NCI-H82 treated with DMSO at 0.1 percent for 48 hours (cell line): ENCODE data around the gene FBF1.
"Not testable (repeated sequence)": the region's sequence is repeated elsewhere in the genome, so short reads cannot be mapped to it uniquely, and the experiment has no call there.

ENCODE experiments used
- DNase-seq: peaks from one replicate; lab custom pipeline; 2025; ENCODE audit not compliant: unreplicated experiment; lab: John Stamatoyannopoulos, UW

The FBF1 gene

DNA sequence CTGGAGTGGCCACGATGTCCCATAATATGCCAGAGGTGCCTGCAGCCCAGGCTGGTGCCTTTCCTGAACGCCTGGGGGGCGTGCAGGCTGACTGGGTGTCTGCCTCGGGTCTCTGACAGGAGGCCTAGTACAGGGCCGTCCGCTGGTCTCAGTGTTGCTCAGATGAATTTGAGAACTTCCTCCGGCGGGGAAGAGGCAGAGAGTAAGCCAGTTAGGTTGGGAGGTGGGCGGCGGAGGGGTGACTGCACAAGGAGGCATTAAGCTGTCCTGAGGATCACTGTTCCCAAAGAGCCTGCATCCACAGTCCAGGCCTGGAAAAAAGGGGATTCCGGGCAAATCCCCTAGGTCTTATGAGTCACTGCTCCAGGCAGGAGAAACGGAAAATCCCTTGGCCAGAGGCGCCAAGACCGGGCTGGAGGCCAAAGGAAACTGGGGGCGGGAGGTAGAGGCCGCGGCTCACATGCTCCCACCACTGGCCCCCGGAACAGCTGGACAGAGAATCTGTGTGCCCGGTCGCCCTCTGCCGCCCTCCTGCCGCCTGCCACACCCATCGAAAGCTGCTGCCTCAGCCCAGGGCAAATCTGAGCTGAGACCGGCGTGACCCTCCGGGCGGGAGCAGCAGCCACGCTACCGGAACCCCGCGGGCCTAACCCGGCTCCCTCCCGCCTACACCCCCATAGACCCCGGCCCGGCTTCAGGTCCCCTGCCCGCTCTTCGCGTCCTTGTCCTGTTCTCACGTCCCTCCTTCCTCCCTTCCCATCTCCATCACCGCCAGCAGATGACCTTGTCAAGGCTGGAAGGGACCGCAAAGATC lies 63.7 kb downstream of the FBF1 start:
- no peak for DNase-seq

DNA sequence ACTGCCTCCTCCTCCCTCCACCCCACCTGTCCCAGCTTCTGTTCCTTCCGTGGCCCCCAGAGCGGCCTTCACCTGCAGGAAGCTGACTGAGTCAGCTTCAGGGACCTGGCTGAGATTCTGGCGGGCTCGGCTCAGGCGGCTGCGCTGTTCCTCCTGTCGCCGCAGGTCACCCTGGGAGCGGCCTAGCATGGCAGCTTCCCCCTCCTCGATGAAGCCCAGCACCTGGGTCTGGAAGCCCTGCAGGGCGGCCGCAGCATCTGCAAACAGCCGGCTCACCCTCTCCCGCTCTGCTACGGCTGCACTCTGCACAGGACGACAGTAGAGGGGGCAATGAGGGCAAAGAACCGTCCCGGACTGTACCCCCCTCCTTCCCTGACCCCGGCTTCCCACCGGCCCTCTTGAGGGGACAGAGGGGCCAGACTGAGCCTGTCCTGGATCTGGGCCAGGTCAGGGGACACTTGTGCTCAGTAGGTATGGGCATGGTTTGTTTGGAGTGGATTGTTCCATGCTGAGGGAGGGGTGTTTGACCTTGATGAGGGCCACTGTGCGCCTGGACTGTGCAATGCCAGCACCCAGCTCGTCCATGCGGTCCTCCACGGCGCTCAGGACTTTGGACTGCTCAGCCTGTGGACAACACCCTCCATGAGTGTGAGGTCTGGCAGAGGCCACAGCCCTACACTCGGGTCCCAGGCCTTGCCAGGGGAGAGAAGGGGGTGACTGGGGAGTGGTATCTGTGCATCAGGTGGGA lies 64.5 kb downstream of the FBF1 start:
- no peak for DNase-seq

DNA sequence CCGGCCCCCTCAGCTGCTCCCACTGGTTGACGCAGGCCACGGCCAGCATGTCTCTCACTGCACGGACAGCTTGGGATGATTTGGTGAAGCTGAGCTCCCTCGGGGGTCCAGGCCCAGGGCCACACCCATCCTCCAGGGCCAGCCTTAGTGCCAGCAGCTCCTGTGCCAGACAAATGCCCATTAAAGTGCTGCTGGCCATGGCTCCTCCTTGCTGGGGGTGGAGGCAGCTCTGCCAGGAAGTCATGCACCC lies 65.0 kb downstream of the FBF1 start:
- DNase-seq = no peak

DNA sequence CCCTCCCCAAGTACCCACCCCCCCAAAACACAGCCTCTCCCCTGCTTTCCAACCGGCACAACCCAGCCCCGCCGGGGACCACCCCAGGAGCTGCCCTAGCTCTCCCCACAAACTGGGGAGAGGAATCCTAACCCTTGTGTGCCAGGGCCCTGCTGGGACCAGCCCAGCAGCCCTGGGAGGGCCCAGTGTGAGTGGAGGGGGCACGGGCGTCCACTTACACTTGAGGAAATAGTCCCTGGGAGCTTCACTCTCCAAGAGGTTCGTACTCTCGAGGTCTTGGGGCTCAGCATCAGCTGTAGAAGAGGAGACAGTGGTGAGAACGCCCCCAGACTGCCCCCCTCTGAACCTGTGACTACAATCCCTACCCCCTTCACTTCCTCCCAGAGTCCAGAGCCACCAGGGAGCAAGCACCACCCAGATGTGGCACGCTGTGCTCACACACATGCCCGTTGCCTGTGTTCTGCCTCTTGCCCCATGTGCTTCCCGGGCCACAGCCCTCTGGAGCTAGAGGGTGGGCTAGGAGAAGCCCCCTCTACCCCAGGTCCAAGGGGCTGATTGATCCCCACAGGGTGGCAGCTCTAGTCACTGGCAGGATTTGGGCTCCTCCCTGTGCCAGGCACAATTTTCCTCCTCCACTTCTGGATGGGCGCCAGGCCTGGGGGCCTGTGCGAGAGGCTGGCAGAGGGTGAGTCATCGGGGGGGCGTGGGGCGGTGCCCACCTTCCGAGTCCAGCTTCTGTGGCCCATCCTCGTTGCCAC lies 65.5 kb downstream of the FBF1 start:
- DNase-seq = no peak

DNA sequence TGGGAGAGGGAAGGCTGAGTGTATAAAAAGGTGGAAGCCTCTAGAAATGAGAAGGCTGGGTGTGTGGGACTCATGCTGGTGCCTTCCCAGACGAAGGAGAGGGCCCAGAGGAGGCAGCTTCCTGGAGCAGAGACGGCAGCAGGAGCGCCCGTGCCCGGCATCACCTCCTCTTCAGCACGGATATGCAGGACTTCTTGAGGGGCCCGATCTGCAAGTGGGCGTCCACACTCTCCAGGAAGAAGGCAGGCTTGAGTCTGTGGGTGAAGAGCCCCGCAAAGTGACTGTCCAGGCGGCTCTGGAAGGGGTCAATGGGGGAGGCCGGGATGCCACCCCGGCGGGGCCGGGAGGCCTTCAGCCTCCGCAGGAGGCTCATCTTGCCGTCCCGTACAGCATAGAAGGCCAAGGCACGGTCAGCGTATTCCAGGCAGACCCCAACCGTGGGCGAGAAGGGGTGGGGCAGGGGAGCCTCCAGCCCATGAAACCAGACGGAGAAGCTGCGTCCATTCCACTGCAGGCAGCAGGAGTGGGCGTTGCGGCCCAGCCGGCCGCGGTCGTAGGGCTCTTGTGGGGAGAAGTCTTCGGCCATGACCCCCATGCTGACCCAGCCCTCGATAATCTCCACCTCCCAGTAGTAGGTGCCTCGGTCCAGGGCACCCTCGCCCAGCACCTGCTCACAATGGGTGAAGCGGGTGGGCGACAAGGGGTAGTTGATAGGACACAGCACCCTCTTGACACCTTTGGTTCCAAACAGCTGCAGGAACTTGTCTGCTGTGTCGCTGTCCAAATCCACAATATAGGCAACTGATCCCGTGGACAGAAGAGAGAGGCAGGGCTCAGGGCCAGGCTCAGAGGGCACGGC lies 66.3 kb downstream of the FBF1 start:
- DNase-seq = no peak

DNA sequence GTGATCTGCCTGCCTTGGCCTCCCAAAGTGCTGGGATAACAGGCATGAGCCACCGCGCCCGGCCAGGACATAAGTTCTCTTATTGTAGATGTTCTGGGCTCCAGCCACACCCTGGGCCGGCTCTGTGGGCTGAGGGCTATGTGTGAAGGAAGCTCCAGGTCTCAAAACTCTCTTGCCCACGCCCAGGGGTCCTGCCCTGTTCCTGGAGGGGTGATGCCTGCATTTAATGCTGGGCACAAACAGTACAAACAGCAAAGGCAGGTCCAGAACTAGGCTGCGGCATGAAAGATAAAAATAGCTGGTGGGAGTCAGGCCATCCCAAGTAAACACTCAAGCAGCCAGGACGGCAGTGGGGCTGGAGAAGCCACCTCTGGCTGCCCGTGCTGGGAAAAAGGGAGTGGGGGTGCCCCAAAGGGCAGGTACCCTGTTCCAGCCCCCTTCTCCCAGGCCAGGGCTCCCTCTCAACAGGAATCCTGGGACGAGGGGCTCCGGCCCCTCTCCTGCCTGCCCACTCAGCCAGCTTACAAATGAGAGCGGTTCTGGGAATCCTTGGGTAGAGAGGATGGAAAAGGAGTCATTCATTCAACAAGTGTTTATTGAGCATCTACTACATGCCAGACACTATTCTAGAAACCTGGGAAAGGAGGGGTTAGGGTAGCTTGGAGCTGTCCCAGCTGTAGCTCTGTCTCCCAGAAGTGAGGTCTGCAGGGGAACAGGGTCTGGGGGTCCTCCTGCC lies 67.1 kb downstream of the FBF1 start:
- no peak for DNase-seq

DNA sequence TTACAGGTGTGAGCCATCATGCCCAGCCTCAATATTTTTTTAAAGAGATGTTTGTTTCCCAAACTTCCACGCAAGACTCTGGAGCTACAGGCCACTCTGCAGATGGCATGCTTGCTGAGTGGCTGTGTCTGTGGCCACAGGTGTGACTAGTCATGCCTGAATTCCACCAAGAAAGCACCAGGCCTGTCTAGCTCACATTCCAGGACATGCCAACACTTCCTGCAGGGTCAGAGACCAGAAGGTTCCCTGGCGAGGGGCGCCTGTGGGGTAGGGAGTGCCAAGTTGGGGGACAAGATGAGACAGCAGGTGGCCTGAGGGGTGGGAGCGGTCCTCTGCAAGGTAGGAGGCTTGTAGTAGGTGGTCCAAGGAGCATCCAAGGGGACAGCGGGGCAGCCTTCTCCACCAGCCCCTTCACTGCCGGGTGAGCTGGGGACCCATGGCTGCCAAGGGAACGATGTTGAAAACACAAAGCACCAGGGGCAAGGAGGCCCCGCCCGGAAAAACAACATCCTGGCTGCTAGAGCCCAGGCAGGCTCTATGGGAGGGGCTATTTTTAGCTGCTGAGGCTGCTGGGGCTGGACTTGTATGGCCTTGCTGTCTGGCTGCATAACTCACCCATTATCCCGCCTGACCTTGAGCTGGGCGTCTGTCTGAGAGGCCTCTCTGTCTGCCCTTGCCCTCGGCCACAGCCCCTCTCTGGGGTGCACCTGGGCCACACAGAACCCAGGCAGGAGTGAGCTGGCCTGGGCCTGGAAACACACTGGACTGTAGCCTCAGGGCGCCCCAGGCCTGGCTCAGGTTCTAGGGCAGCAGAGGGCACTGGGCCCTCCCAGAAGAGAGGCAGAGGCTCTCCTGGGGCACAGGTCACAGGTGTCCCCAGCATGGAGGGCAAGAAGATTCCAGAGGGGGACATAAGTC lies 68.1 kb downstream of the FBF1 start:
- no peak for DNase-seq

DNA sequence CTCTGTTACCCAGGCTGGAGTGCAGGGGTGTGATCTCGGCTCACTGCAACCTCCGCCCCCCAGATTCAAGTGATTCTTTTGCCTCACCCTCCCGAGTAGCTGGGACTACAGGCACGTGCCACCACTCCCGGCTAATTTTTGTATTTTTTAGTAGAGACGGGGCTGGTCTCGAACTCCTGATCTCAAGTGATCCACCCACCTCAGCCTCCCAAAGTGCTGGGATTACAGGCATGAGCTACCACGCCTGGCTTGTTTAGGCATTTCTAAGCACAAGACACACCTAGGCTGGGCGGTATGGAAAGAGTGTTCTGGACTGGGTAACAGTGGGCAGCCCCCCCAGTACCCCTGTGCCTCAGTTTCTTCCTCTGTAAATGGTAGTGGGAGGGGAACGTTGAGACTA lies 70.6 kb downstream of the FBF1 start:
- not testable (repeated sequence) for DNase-seq

DNA sequence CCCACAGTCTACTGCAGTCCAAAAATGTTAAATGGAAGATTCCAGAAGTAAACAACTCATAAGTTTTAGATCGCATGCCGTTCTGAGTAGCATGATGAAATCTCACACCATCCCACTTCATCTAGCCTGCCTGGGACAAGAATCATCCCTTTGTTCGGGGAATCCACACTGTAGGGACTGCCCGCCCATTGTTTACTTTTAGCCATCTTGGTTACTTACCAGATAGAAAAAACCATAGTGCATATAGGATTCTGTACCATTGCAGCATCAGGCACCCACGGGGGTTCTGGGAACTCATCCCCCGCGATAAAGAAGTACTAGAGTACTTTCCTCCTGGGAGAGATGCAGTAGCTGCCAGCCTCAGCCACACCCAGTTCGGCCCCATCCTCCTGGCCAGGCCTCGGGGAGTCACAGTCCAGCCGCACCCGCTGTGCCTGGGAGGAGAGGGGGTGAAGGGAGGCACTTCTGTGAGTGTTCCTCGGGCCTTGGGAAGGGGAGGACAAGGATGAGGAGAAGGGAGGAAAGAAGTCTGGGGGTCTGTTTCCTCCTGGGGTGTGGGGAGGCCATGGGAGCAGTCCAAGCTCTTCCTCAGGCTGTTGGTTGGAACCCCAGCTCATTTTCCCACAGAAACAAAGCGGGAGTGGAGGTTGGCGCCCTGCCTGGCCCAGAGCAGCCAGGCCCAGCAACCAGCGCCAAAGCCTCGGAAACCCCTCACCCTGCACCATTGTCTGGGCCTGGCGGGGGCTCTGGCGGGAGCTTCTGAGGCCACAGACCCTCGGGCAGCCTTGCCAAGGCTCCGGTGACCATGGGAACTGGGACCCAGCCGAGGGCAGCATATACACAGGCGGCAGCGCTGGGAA lies 71.3 kb downstream of the FBF1 start:
- DNase-seq = no peak

DNA sequence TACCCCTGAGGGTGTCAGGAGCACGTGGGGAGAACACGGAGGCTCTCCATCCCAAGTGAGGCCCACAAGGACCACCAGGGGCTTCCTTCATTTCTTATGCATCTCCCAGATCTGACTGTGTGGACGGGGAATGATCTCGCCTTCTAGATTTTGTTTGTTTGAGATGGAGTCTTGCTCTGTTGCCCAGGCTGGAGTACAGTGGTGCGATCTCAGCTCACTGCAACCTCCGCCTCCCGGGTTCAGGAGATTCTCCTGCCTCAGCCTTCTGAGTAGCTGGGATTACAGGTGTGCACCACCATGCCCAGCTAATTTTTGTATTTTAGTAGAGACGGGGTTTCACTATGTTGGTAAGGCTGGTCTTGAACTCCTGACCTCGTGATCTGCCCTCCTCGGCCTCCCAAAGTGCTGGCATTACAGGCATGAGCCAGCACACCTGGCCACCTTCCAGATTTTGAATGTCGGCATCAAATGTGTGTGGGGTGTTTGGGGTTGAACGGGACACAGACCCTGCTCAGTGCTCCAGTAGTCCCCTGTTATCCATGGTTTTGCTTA lies 72.0 kb downstream of the FBF1 start:
- not testable (repeated sequence) for DNase-seq

DNA sequence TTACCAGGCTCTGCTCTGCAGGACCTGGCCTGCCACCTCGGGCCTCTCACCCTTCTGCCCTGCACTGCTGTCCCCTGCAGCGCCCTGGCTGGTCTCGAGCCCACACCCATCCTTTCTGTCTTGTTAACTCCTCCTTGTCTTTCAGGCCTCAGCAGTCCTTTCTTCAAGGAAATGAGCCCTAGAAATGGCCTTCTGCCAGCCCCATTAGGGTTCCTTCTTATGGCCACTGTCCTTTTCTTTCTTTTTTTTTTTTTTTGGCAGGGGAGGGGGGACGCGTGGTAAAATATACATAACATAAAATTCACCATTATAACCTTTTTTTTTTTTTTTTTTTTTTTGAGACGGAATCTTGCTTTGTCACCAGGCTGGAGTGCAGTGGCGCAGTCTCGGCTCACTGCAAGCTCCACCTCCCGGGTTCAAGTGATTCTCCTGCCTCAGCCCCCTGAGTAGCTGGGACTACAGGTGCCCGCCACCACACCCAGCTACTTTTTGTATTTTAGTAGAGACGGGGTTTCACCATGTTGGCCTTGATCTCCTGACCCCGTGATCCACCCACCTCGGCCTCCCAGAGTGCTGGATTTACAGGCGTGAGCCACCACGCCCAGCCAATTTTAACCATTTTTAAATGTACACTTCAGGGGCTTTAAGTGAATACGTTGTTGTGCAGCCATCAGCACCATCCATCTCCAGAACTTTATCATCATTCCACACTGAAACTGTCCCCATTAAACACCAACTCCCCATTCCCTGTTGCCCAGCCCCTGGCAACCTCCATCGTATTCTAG lies 75.2 kb downstream of the FBF1 start:
- not testable (repeated sequence) for DNase-seq

DNA sequence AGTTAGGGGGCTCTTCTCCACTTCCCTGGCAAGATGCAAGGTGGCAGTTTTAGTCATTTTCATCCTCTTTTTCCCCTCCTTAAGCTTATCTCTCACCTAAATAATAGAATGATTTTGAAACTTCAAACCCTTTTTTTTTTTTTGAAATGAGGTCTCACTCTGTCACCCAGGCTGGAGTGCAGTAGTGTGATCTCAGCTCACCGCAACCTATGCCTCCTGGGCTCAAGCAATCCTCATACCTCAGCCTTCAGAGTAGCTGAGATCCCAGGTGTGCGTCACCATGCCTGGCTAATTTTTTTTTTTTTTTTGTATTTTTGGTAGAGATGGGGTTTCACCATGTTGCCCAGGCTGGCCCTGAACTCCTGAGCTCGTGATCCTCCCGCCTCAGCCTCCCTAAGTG lies 76.0 kb downstream of the FBF1 start:
- not testable (repeated sequence) for DNase-seq

DNA sequence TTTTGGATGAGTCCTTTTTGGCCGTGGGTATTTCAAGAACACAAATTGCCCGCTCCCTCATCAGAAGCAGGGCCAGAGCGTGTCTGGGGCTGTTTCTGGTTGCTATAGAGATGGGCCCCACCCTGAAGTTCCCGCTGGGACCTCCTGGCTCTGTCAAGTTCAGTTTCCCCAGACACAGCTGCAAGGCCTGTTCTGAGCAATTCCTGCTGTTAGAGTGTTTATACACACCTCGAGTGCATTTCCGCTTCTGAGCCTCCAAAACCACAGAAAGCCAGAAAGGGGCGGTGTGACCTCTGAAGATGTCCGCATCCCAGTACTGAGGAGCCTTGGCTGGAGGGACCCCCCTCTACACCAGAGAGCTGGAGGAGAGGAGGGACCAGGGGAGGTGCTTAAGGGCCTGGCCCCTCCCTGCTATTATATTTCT lies 76.4 kb downstream of the FBF1 start:
- no peak for DNase-seq

DNA sequence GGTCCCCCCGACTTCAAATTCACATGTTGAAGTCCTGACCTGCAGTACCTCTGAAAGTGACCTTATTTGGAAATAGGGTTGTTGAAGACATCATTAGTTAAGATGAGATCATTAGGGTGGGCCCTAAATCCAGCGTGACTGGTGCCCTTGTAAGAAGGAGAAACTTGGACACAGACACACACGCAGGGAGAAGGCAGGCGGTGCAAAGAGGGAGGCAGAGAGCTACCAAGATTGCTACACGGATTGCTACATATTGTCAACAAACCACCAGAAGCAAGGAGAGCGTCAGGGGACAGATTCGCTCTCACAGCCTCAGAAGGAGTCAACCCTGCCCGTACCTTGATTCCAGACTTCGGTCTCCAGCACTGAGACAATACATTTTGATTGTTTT lies 78.9 kb downstream of the FBF1 start:
- DNase-seq = no peak
